ENCODE measurements around the gene FAM163A. TPM values are rescaled to one million over a fixed set of nuclear protein-coding genes. Genes with fewer than 3 reads are reported as not detected.

Gene FAM163A
- total RNA-seq, 1 donor from 2014 or later = not detected

DNA sequence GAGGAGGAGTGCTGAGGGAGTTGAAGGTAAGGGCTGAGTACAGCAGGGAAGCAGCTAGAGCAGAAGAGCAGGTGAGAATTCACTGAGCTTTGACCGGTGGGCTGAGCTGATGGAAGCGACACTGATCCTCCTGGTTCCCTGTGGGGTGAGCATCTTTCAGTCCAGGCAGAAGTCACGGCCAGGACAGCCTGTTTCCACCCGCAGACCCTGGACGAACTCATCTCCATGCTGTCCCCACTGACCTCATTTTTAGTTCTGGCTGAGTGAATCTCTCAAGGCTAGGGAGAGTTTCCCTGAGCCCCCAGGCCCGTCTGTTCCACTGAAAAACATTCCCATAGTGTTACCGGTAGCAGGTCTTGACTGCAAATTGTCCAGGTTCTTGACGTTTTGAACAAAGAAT lies 31.5 kb downstream of the FAM163A start:
- TF ChIP-seq, protein P1, sequence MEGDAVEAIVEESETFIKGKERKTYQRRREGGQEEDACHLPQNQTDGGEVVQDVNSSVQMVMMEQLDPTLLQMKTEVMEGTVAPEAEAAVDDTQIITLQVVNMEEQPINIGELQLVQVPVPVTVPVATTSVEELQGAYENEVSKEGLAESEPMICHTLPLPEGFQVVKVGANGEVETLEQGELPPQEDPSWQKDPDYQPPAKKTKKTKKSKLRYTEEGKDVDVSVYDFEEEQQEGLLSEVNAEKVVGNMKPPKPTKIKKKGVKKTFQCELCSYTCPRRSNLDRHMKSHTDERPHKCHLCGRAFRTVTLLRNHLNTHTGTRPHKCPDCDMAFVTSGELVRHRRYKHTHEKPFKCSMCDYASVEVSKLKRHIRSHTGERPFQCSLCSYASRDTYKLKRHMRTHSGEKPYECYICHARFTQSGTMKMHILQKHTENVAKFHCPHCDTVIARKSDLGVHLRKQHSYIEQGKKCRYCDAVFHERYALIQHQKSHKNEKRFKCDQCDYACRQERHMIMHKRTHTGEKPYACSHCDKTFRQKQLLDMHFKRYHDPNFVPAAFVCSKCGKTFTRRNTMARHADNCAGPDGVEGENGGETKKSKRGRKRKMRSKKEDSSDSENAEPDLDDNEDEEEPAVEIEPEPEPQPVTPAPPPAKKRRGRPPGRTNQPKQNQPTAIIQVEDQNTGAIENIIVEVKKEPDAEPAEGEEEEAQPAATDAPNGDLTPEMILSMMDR (conservative IDR thresholded peaks at IDR 0.05; ENCODE audit: low read depth, low read length) = no peak
- H3K4me3 ChIP-seq (ENCODE audit: low read depth, low read length) = no peak overlapping the region
- no peak for DNase-seq (ENCODE audit: low read depth)

GRCh38 chr1:179775009-179775408 lies 31.9 kb downstream of the FAM163A start:
- H3K4me3 ChIP-seq (ENCODE audit: low read depth, low read length) = no peak overlapping the region
- DNase-seq (ENCODE audit: low read depth) = no peak
- TF ChIP-seq, protein P1 (conservative IDR thresholded peaks at IDR 0.05; ENCODE audit: low read depth, low read length) = no peak

DNA sequence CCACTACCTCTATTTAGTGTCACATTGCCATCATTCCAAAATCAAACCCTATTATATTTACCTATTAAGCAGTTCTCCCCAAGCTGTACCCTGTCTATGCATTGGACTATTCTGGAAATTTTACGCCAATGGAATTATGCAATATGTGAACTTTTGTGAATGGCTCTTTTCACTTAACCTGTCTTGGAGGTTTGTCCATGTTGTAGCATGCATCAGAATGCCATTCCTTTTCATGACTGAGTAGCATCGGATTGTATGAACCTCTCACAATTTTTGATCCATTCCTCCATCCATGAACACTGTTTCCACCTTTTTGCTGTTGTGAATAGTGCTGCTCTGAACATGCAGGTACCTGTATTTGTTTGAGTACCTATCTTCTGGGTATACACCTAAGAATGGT lies 33.7 kb downstream of the FAM163A start:
- no peak overlapping the region for H3K4me3 ChIP-seq (ENCODE audit: low read depth, low read length)
- TF ChIP-seq, protein P1 (conservative IDR thresholded peaks at IDR 0.05; ENCODE audit: low read depth, low read length) = no peak
- DNase-seq (ENCODE audit: low read depth) = no peak

DNA sequence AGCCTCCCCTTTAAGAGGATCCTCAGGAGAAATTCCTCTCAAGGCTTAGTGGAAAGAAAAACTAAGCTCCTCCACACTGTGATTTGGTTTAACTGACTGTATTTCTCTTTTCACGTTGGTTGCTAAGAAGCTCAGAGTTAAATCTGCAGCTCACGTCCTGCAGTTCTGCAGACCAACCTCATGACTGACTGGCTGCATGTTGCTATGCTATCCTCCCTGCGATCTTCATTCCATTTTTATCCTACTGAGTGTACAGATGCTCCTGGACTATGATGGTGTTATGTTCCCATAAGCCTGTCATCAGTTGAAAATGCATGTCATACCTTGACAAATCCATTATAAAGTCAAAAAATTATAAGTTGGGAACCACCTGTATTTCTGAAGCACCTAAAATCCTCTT lies 34.6 kb downstream of the FAM163A start:
- TF ChIP-seq, protein P1 (conservative IDR thresholded peaks at IDR 0.05; ENCODE audit: low read depth, low read length) = no peak
- DNase-seq (ENCODE audit: low read depth) = no peak
- no peak overlapping the region for H3K4me3 ChIP-seq (ENCODE audit: low read depth, low read length)

- no peak overlapping the region for H3K4me3 ChIP-seq (ENCODE audit: low read depth, low read length)
- no peak for DNase-seq (ENCODE audit: low read depth)
Observed at GRCh38 chr1:179779645-179780272, 36.7 kb downstream of the FAM163A start.

GRCh38 chr1:179781962-179782361 lies 38.9 kb downstream of the FAM163A start:
- TF ChIP-seq, protein P1 (conservative IDR thresholded peaks at IDR 0.05; ENCODE audit: low read depth, low read length) = no peak
- no peak overlapping the region for H3K4me3 ChIP-seq (ENCODE audit: low read depth, low read length)
- no peak for DNase-seq (ENCODE audit: low read depth)

More at GRCh38 chr1:179779645-179780272, 36.7 kb downstream of the FAM163A start:
- TF ChIP-seq, protein P1 (conservative IDR thresholded peaks at IDR 0.05; ENCODE audit: low read depth, low read length) = no peak

- no peak for DNase-seq (ENCODE audit: low read depth)
- no peak overlapping the region for H3K4me3 ChIP-seq (ENCODE audit: low read depth, low read length)
- TF ChIP-seq, protein P1 (conservative IDR thresholded peaks at IDR 0.05; ENCODE audit: low read depth, low read length) = no peak
Observed at GRCh38 chr1:179785031-179785431, 41.9 kb downstream of the FAM163A start.
